Right lobe of liver (tissue), 4 donors: ENCODE results near the gene INO80E.

Experiments
- POLR2A ChIP-seq: fragments of 450-650 bp; IDR thresholded peaks from one replicate; pipeline ENCODE4 v1.6.1; 2017; ENCODE audit warnings: antibody characterized with exemption, mild to moderate bottlenecking
- TF ChIP-seq, protein P1 (sequence below), 4 donors: fragments of 200-600 bp in 3 of 4; fragments of 450-650 bp in 1 of 4; IDR thresholded peaks; one replicate each; pipeline versions ENCODE4 v1.5.1 to v1.8.0; 2016 to 2022; ENCODE audit warnings: antibody characterized with exemption in 4 of 4, mild to moderate bottlenecking in 2 of 4
- donor health status: DM: no; HTN: no; CAD: no.
- donor health status: DM: no; HTN: no; CAD: no.
- donor health status: DM: no; HTN: yes; CAD: no.

DNA sequence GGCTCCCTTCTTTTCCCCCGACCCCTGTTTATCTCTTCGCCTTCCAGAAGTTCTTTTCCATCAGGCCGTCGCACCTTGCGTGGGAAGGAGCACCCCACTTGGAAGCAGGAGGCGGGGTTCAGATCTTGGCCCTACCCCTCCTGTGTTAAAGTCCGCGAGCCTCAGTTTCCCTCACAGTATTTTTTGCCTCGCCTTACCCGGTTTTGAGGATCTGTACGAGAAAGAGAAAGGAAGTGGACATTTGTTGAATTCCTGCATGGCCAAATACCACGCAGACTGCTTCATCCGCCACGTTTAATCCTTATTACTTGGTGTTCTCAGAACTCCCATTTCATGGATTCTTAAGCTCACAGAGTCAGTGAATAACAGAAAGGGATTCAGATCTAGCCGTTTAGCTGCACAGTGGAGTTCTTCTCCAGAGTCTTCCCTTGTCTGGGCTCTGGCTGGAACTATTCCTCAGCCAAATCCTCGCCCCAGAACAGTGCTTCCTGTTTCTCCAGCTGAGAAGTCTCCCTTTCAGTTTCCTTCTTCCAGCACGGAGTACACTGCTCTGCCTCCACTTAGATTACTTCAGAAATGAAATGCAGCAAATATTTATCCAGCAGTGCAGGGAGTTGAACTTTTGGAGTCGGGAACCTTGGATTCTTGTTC, 33.6 kb upstream of the INO80E start:
- TF ChIP-seq, protein P1, sequence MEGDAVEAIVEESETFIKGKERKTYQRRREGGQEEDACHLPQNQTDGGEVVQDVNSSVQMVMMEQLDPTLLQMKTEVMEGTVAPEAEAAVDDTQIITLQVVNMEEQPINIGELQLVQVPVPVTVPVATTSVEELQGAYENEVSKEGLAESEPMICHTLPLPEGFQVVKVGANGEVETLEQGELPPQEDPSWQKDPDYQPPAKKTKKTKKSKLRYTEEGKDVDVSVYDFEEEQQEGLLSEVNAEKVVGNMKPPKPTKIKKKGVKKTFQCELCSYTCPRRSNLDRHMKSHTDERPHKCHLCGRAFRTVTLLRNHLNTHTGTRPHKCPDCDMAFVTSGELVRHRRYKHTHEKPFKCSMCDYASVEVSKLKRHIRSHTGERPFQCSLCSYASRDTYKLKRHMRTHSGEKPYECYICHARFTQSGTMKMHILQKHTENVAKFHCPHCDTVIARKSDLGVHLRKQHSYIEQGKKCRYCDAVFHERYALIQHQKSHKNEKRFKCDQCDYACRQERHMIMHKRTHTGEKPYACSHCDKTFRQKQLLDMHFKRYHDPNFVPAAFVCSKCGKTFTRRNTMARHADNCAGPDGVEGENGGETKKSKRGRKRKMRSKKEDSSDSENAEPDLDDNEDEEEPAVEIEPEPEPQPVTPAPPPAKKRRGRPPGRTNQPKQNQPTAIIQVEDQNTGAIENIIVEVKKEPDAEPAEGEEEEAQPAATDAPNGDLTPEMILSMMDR (IDR thresholded peaks at IDR 0.05), result no peak
- TF ChIP-seq POLR2A, result no peak
